H1 (cell line): ENCODE results near the gene NDUFA9.

Experiments
- CTCF ChIP-seq, 3 experiments: IDR thresholded peaks; 1 replicate in 2 of 3; 2 replicates in 1 of 3; pipeline versions ENCODE4 v1.5.1 to v1.6.1; 2011; ENCODE audit warnings: low read length in 3 of 3, mild to moderate bottlenecking in 3 of 3, inconsistent platforms in 2 of 3, low read depth in 1 of 3, moderate library complexity in 1 of 3; ENCODE audit not compliant: insufficient read depth in 1 of 3; ENCODE audit errors: control extremely low read depth in 1 of 3
- HDAC6 ChIP-seq: IDR thresholded peaks from one replicate; pipeline ENCODE4 v1.7.1; 2012; ENCODE audit warnings: low read depth, mild to moderate bottlenecking, inconsistent platforms, low read length, moderate library complexity
- POLR2A ChIP-seq, 2 experiments: IDR thresholded peaks; 1 replicate in 1 of 2; 2 replicates in 1 of 2; pipeline ENCODE4 v1.6.1; 2011; ENCODE audit warnings: low read depth in 2 of 2, low read length in 2 of 2, mild to moderate bottlenecking in 2 of 2; ENCODE audit errors: control extremely low read depth in 1 of 2
- POLR2AphosphoS5 ChIP-seq: IDR thresholded peaks from 2 replicates; pipeline ENCODE4 v1.6.1; 2011; ENCODE audit warnings: low read depth, low read length
- RAD21 ChIP-seq, 2 experiments: IDR thresholded peaks in 1 of 2; conservative IDR thresholded peaks in 1 of 2; 2 replicates each; pipeline ENCODE4 v1.6.1; 2011; ENCODE audit warnings: low read depth in 2 of 2, low read length in 2 of 2, improper control_type of control experiment in 1 of 2, inconsistent platforms in 1 of 2, mild to moderate bottlenecking in 1 of 2, moderate library complexity in 1 of 2
- TAF1 ChIP-seq: IDR thresholded peaks from 2 replicates; pipeline ENCODE4 v1.6.1; 2011; ENCODE audit warnings: mild to moderate bottlenecking, low read depth, low read length

- TF ChIP-seq HDAC6 (no peak), POLR2AphosphoS5 (no peak), CTCF (IDR thresholded peaks at IDR 0.05; ENCODE audit: control extremely low read depth in 1 of 3, insufficient read depth in 1 of 3, low read depth in 1 of 3, low read length in 3 of 3) (no peak), POLR2A (IDR thresholded peaks at IDR 0.05; ENCODE audit: control extremely low read depth in 1 of 2, low read depth in 2 of 2, low read length in 2 of 2) (no peak), TAF1 (no peak), RAD21 (IDR thresholded peaks at IDR 0.05 in 1 of 2, conservative IDR thresholded peaks at IDR 0.05 in 1 of 2; ENCODE audit: low read depth in 2 of 2, low read length in 2 of 2) (no peak)
These were observed 45.0 kb upstream of the NDUFA9 start for GRCh38 chr12:4603946-4604345.
